C4-2B (cell line): ENCODE results near the gene PLCB3.

Source experiments
- H3K27ac ChIP-seq: fragments of 450-650 bp; 2 replicates; pipeline ENCODE4 v1.5.1; 2017
- CTCF ChIP-seq: fragments of 450-650 bp; conservative IDR thresholded peaks from 2 replicates; pipeline ENCODE4 v1.5.1; 2017; ENCODE audit warnings: mild to moderate bottlenecking
- ZFX ChIP-seq: fragments of 450-650 bp; IDR thresholded peaks from 2 replicates; pipeline ENCODE4 v1.6.1; 2017

The PLCB3 gene

GRCh38 chr11:64304316-64305072 is 53.2 kb downstream of the PLCB3 start:
- H3K27ac ChIP-seq = peak overlapping the region; percentile 89
- TF ChIP-seq CTCF = peak; percentile 90
- no peak for TF ChIP-seq ZFX

GRCh38 chr11:64305075-64305690 is 53.9 kb downstream of the PLCB3 start, which contains the start of gene ESRRA:
Gene ESRRA (plus strand): TSS chr11:64305524. CDS start chr11:64307180, 1,656 bp downstream.
- TF ChIP-seq ZFX (0 out of 2 replicates have a peak, but pooled peaks have one; percentile 21), CTCF (no peak)
- H3K27ac ChIP-seq = peak within 1 kb of the TSS; percentile 89

GRCh38 chr11:64305691-64306562 is 54.6 kb downstream of the PLCB3 start:
- TF ChIP-seq CTCF = peak; percentile 66
- no peak; the same call in 1 of the 2 replicates for TF ChIP-seq ZFX
- H3K27ac ChIP-seq = peak overlapping the region; percentile 89

DNA sequence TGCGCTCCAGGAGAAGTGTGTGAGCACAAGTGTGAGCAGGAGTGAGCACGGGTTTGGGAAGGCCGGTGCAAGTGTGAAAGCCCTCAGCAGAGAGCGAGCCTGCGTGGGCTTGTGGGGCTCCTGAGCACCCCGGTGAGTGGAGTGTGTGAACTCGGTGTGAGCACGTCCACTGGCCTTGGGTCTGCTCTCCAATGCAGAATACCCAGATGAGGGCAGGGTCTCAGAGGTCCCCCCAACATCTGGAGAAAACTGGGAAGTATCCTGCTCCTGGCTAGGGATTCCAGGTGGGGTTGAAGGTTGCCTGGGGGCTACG is 55.2 kb downstream of the PLCB3 start:
- peak overlapping the region; percentile 89 for H3K27ac ChIP-seq

GRCh38 chr11:64306876-64307622 is 55.7 kb downstream of the PLCB3 start:
- no peak for TF ChIP-seq CTCF
- no peak for TF ChIP-seq ZFX
- H3K27ac ChIP-seq = peak overlapping the region; percentile 89

More for the DNA sequence above, 55.2 kb downstream of the PLCB3 start:
- no peak for TF ChIP-seq ZFX
- no peak for TF ChIP-seq CTCF

GRCh38 chr11:64307795-64308194 is 56.5 kb downstream of the PLCB3 start:
- peak overlapping the region; percentile 89 for H3K27ac ChIP-seq

- no peak overlapping the region for H3K27ac ChIP-seq
- TF ChIP-seq CTCF (no peak), ZFX (no peak)
These were observed 61.6 kb downstream of the PLCB3 start for GRCh38 chr11:64312947-64313346.
